ENCODE data around the gene KRT82. TPM values are rescaled to one million over a fixed set of nuclear protein-coding genes. Genes with fewer than 3 reads are reported as not detected.

Gene KRT82
- total RNA-seq, 4 donors from 2014 or later, result not detected

DNA sequence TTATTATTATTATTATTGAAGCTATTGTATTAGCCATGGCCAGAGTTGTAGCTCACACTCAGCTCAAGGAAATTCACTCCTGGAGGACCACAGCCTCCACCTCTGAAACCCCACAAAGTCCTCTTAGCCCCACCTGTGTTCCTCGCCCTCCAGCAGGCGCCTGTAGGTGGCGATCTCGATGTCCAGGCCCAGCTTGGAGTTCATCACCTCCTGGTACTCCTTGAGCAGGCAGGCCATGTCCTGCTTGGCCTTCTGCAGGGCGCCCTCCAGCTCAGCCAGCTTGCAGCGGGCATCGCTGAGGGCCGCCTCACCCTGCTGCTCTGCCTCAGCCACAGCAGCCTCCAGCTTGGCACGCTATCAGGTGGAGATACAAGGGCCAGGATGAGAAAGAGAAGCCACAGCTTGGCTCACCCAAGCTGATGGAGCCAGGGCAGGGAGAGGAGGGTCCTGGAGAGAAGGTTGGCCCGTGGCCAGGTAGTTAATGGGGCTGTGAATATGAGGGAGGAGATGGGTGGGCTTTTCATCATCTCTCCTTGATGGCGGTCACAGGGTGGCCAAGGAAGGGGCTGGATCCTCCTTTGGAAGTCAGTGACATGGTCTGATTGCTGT, 43.9 kb downstream of the KRT82 start:
- DNase-seq, result no peak
- TF ChIP-seq POLR2A (IDR thresholded peaks at IDR 0.05), result no peak
- TF ChIP-seq, protein P1, sequence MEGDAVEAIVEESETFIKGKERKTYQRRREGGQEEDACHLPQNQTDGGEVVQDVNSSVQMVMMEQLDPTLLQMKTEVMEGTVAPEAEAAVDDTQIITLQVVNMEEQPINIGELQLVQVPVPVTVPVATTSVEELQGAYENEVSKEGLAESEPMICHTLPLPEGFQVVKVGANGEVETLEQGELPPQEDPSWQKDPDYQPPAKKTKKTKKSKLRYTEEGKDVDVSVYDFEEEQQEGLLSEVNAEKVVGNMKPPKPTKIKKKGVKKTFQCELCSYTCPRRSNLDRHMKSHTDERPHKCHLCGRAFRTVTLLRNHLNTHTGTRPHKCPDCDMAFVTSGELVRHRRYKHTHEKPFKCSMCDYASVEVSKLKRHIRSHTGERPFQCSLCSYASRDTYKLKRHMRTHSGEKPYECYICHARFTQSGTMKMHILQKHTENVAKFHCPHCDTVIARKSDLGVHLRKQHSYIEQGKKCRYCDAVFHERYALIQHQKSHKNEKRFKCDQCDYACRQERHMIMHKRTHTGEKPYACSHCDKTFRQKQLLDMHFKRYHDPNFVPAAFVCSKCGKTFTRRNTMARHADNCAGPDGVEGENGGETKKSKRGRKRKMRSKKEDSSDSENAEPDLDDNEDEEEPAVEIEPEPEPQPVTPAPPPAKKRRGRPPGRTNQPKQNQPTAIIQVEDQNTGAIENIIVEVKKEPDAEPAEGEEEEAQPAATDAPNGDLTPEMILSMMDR (IDR thresholded peaks at IDR 0.05), result peak in 1 of 6 experiments; percentile 10
- 89 to 91% methylated on average over 10 to 11 of the region's 11 CpGs for WGBS, 2 donors
- Histone ChIP-seq H3K9me3 (no peaks in the 10 kb centered on the region), H3K4me3 (replicated peaks in 1 of 3) (no peak overlapping the region), H3K4me1 (peaks cover 0 to 19% of the 10 kb centered on the region in 2 donors), H3K27me3 (no peaks in the 10 kb centered on the region), H3K36me3 (no peaks in the 10 kb centered on the region), H3K27ac (no peak overlapping the region)
- intact Hi-C loops (cut with DNase I), result no loop called here

- 92 to 100% methylated on average over 1 of the region's 1 CpG for WGBS, 2 donors
- Histone ChIP-seq H3K4me3 (replicated peaks in 1 of 3) (no peak overlapping the region), H3K27me3 (no peaks in the 10 kb centered on the region), H3K9me3 (no peaks in the 10 kb centered on the region), H3K36me3 (no peaks in the 10 kb centered on the region), H3K4me1 (peaks cover 0 to 19% of the 10 kb centered on the region in 2 donors), H3K27ac (no peak overlapping the region)
- TF ChIP-seq, protein P1 (IDR thresholded peaks at IDR 0.05), result no peak
- TF ChIP-seq POLR2A (IDR thresholded peaks at IDR 0.05), result no peak
- no peak for DNase-seq
- intact Hi-C loops (cut with DNase I), result no loop called here
Measured at GRCh38 chr12:52361553-52361952, 44.6 kb downstream of the KRT82 start.

DNA sequence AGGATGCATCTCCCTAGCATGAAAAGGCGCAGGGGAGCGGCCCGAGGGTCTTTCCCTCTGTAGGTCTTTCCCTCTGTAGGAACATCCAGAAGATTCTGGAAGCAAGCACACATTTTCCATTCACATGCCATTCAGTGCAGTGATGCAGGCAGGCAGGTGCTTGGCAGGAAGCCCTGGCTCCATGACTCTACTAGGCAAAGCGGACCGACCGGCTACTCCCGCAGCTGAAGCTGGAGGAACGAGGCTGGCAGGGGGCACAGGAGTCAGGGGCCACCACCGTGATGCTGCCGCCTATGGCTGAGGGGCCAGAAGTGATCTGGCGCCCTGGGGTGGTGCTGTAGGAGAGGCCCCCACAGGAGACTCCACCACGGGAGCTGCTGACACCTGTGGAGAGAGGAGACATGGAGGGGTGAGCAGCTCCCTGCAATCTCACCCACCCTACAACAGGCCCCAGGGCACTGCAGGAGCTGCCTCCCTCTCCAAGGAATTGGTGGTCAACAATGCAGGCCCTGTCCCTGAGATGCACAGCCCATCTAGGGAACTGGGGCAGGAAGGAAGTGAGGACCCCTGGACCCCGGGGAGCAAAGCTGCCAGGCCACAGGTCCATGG, 45.4 kb downstream of the KRT82 start:
- intact Hi-C loops (cut with DNase I), result no loop called here
- H3K27me3 ChIP-seq, result no peaks in the 10 kb centered on the region
- H3K27ac ChIP-seq, result peak overlapping the region in 2 of 3 donors; percentile 5 to 63
- no peaks in the 10 kb centered on the region for H3K36me3 ChIP-seq
- no peak for TF ChIP-seq POLR2A (IDR thresholded peaks at IDR 0.05)
- TF ChIP-seq, protein P1 (IDR thresholded peaks at IDR 0.05), result no peak
- H3K4me3 ChIP-seq (replicated peaks in 1 of 3), result no peak overlapping the region
- DNase-seq, result peak; percentile 83 to 89
- H3K9me3 ChIP-seq, result no peaks in the 10 kb centered on the region
- peaks cover 0 to 19% of the 10 kb centered on the region in 2 donors for H3K4me1 ChIP-seq
- 83 to 84% methylated on average over 3 to 13 of the region's 13 CpGs for WGBS, 2 donors

DNA sequence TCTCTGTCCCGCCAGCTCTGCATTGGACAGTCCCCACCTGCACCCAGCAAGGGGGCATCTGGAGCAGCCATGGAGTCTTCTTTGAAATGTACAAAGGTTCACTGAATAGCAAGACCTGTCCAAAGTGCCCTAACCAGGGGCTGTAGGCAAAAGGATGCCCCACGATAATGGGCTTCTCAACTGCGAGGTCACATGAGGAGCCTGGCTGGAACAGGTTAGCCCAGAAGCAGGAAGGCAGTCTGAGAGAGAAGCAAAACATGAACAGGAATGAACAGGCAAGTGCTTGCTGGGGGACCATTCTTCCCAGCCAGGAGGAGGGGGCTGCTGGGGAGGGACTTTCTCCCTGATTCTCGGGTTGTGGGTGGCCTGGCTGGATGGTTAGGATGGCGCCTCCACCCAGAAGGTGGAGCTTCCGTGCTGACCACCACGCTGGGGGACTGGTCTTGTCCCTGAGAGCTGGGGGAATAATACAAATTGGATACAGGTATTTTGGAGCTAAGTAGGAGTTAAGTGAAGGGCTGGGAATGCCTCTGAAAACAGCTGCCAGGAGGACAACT, 46.0 kb downstream of the KRT82 start:
- TF ChIP-seq, protein P1 (IDR thresholded peaks at IDR 0.05), result no peak
- TF ChIP-seq POLR2A (IDR thresholded peaks at IDR 0.05), result no peak
- DNase-seq, result no peak
- Histone ChIP-seq H3K9me3 (no peaks in the 10 kb centered on the region), H3K27ac (peak overlapping the region in 2 of 3 donors; percentile 5 to 63), H3K36me3 (no peaks in the 10 kb centered on the region), H3K27me3 (no peaks in the 10 kb centered on the region), H3K4me3 (replicated peaks in 1 of 3) (no peak overlapping the region), H3K4me1 (peaks cover 0 to 18% of the 10 kb centered on the region in 2 donors)
- 80 to 90% methylated on average over 7 of the region's 7 CpGs for WGBS, 2 donors
- intact Hi-C loops (cut with DNase I), result no loop called here

DNA sequence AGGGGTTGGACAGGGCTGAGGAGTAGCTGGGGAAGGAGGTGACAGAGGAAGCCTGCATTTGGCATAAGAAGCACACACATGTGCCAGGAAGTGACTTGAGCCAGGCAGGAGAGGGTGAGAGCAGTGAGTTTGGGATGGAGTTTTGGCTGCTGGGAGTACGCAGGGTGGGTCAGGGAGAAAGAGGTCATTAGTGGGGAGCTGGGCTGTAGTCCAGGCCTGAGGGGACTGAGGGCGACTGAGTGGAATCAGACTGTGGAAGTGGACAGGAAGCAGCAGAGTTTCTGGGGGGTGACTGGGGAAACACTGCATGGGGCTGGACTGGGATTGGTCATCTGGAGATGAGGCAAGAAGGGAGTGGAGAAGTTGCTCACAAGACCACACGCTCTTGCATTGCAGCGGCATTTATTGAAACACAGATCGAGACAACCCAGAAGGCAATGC, 46.5 kb downstream of the KRT82 start:
- H3K4me1 ChIP-seq, result peaks cover 0 to 13% of the 10 kb centered on the region in 2 donors
- no peak for DNase-seq
- WGBS, 2 donors, result 73 to 81% methylated on average over 5 of the region's 5 CpGs
- H3K27me3 ChIP-seq, result no peaks in the 10 kb centered on the region
- no peaks in the 10 kb centered on the region for H3K36me3 ChIP-seq
- H3K4me3 ChIP-seq (replicated peaks in 1 of 3), result no peak overlapping the region
- H3K9me3 ChIP-seq, result no peaks in the 10 kb centered on the region
- no peak overlapping the region for H3K27ac ChIP-seq
- intact Hi-C loops (cut with DNase I), result no loop called here
- no peak for TF ChIP-seq POLR2A (IDR thresholded peaks at IDR 0.05)
- TF ChIP-seq, protein P1 (IDR thresholded peaks at IDR 0.05), result no peak

Data from thyroid gland (tissue), 4 donors.